Measurements from ENCODE around the gene ZNF358.

Gene ZNF358

GRCh38 chr19:7515645-7516151 is at the start of gene ZNF358:
Gene ZNF358, plus strand, starts transcription at chr19:7516103. Its CDS starts 3,140 bp downstream, at chr19:7519243.
- DNase-seq = peak; percentile 76

GRCh38 chr19:7467009-7467989 is 48.6 kb upstream of the ZNF358 start:
- DNase-seq = no peak

- DNase-seq = no peak
These were observed 47.1 kb upstream of the ZNF358 start for GRCh38 chr19:7468840-7469239.

GRCh38 chr19:7469669-7470285 is 46.1 kb upstream of the ZNF358 start:
- no peak for DNase-seq

GRCh38 chr19:7470540-7471305 is 45.2 kb upstream of the ZNF358 start:
- DNase-seq = no peak

- no peak for DNase-seq
These were observed 43.9 kb upstream of the ZNF358 start for GRCh38 chr19:7471696-7472615.

GRCh38 chr19:7475665-7476064 is 40.2 kb upstream of the ZNF358 start:
- DNase-seq = no peak

GRCh38 chr19:7476241-7476640 is 39.7 kb upstream of the ZNF358 start:
- DNase-seq = no peak

- DNase-seq = no peak
These were observed 39.0 kb upstream of the ZNF358 start for GRCh38 chr19:7476777-7477494.

- DNase-seq = no peak
These were observed 38.1 kb upstream of the ZNF358 start for GRCh38 chr19:7477758-7478157.

GRCh38 chr19:7478173-7478842 is 37.6 kb upstream of the ZNF358 start:
- no peak for DNase-seq

- DNase-seq = no peak
These were observed 37.1 kb upstream of the ZNF358 start for GRCh38 chr19:7478843-7479227.

- DNase-seq = no peak
These were observed 35.5 kb upstream of the ZNF358 start for GRCh38 chr19:7480222-7480969.

GRCh38 chr19:7480970-7481255 is 35.0 kb upstream of the ZNF358 start:
- DNase-seq = no peak

GRCh38 chr19:7482584-7483439 is 33.1 kb upstream of the ZNF358 start:
- DNase-seq = no peak

- no peak for DNase-seq
These were observed 32.1 kb upstream of the ZNF358 start for GRCh38 chr19:7483720-7484201.

- no peak for DNase-seq
These were observed 29.0 kb upstream of the ZNF358 start for GRCh38 chr19:7486923-7487322.

GRCh38 chr19:7488736-7489353 is 27.1 kb upstream of the ZNF358 start, which contains the start of gene PEX11G:
Gene PEX11G, minus strand, starts transcription at chr19:7489035. Its CDS starts 25 bp downstream, at chr19:7489010.
- peak; percentile 89 for DNase-seq

All from NCI-H510A treated with DMSO at 0.1 percent for 48 hours (cell line).